Spleen (tissue), 11 donors: ENCODE results near the gene EVC2. TPM values are rescaled to one million over a fixed set of nuclear protein-coding genes. Genes with fewer than 3 reads are reported as not detected.

Source experiments
- DNase-seq: peaks from one replicate; pipeline ENCODE4 v3.0.0-alpha.2; 2020
- H3K27ac ChIP-seq, 8 donors: fragments of 200-600 bp; sonication (generic) in 7 of 8; 1 replicate in 4 of 8; 2 replicates in 4 of 8; pipeline versions ENCODE4 v1.5.0 to v1.8.0; 2016 to 2021; ENCODE audit warnings: inconsistent platforms in 4 of 8, mild to moderate bottlenecking in 4 of 8, moderate library complexity in 1 of 8
- H3K27me3 ChIP-seq, 7 donors: fragments of 200-600 bp; sonication (generic) in 6 of 7; replicated peaks in 1 of 7; 1 replicate in 4 of 7; 2 replicates in 3 of 7; pipeline versions ENCODE4 v1.5.0 to v1.8.0; 2016 to 2021; ENCODE audit warnings: inconsistent platforms in 3 of 7, mild to moderate bottlenecking in 1 of 7
- H3K36me3 ChIP-seq, 6 donors: fragments of 200-600 bp; sonication (generic) in 5 of 6; 1 replicate in 4 of 6; 2 replicates in 2 of 6; pipeline versions ENCODE4 v1.5.0 to v1.8.0; 2016 to 2021; ENCODE audit warnings: inconsistent platforms in 2 of 6
- H3K4me1 ChIP-seq, 6 donors: fragments of 200-600 bp; sonication (generic) in 5 of 6; 1 replicate in 3 of 6; 2 replicates in 3 of 6; pipeline versions ENCODE4 v1.5.0 to v1.8.0; 2016 to 2021; ENCODE audit warnings: inconsistent platforms in 3 of 6
- H3K4me3 ChIP-seq, 8 donors: fragments of 200-600 bp; sonication (generic) in 7 of 8; 1 replicate in 4 of 8; 2 replicates in 4 of 8; pipeline versions ENCODE4 v1.5.0 to v1.8.0; 2016 to 2021; ENCODE audit warnings: inconsistent platforms in 4 of 8, mild to moderate bottlenecking in 4 of 8, moderate library complexity in 2 of 8
- H3K9me3 ChIP-seq, 8 donors: fragments of 200-600 bp; sonication (generic) in 7 of 8; 1 replicate in 4 of 8; 2 replicates in 4 of 8; pipeline versions ENCODE4 v1.5.0 to v1.8.0; 2016 to 2021; ENCODE audit warnings: inconsistent platforms in 4 of 8
- CTCF ChIP-seq, 11 experiments: fragments of 200-600 bp in 7 of 11; fragments of 450-650 bp in 4 of 11; sonication (generic) in 4 of 11; IDR thresholded peaks in 8 of 11; conservative IDR thresholded peaks in 3 of 11; 1 replicate in 7 of 11; 2 replicates in 4 of 11; pipeline versions ENCODE4 v1.4.0 to v1.8.0; 2016 to 2021; ENCODE audit warnings: antibody characterized with exemption in 11 of 11, inconsistent platforms in 4 of 11, mild to moderate bottlenecking in 1 of 11
- POLR2A ChIP-seq, 3 donors: fragments of 450-650 bp; IDR thresholded peaks; one replicate each; pipeline ENCODE4 v1.5.1; 2017; ENCODE audit warnings: antibody characterized with exemption in 3 of 3, mild to moderate bottlenecking in 1 of 3
- POLR2AphosphoS5 ChIP-seq, 3 donors: sonication (generic); formaldehyde crosslinking; IDR thresholded peaks; one replicate each; pipeline ENCODE4 v1.5.1; 2017; ENCODE audit warnings: antibody characterized with exemption in 3 of 3
- WGBS, 5 donors: extraction: QIAGEN DNeasy Blood & Tissue Kit in 3 of 5; methylation state at CpG; one replicate each; pipeline versions ENCODE4 v1.1.5 to v1.1.7; 2013 to 2018; 5-methylcytosine and 5-hydroxymethylcytosine counted together
- intact Hi-C: fragments of 100-400 bp; cut with DNase I; formaldehyde crosslinking; loops from one replicate; pipeline ENCODE4 v1.15.0; 2023; ENCODE audit warnings: low total_unique reads
- polyA plus RNA-seq, 3 donors: library from polyadenylated mRNA; stranded (reverse); fragments of 200-250 nt; gene quantifications; one replicate each; pipeline ENCODE4 v1.2.1, GENCODE V29; 2013
- total RNA-seq, 7 donors: library from RNA; depleted of rRNA in 3 of 7; stranded (reverse); fragments of >200 nt in 3 of 7; fragmentation: NEBNext Ultra II Directional in 4 of 7; extraction: Animal tissue kit (Norgen Biotek cat#: 25700) in 4 of 7; gene quantifications; one replicate each; pipeline versions ENCODE4 v1.1.0 to v1.2.1, GENCODE V29; 2016 to 2021
- donor health status: healthy with polysubstance abuse.
- donor health status: DM: no; HTN: no; CAD: no; lungs with moderate emphysema.
- donor health status: DM: no; HTN: no; CAD: no.
- donor health status: Bipolar disorder and iron deficiency.
- donor health status: healthy.
- donor health status: DM: no; HTN: no; CAD: no.
- donor health status: DM: yes; HTN: yes; CAD: no.

The EVC2 gene
- total and polyA plus RNA-seq, 10 donors: 0.30 to 4.4 (median 2.6) TPM

- WGBS, 5 donors: 81 to 89% (median 85%) methylated on average over 4 of the region's 4 CpGs
- no peak for DNase-seq
- Histone ChIP-seq H3K4me3 (no peak overlapping the region), H3K9me3 (peaks cover 3 to 30% (median 18%) of the 10 kb centered on the region in 8 donors), H3K36me3 (no peaks in the 10 kb centered on the region), H3K27me3 (peaks cover 0 to 14% (median 0%) of the 10 kb centered on the region in 7 donors), H3K27ac (no peak overlapping the region), H3K4me1 (no peaks in the 10 kb centered on the region)
- intact Hi-C loops: no loop called here
- TF ChIP-seq POLR2A (IDR thresholded peaks at IDR 0.05) (no peak), POLR2AphosphoS5 (IDR thresholded peaks at IDR 0.05) (no peak), CTCF (IDR thresholded peaks at IDR 0.05 in 8 of 11, conservative IDR thresholded peaks at IDR 0.05 in 3 of 11) (no peak)
Observed at GRCh38 chr4:5717449-5718158, 9.2 kb upstream of the EVC2 start.

GRCh38 chr4:5716391-5716790 lies 8.0 kb upstream of the EVC2 start:
- Histone ChIP-seq H3K9me3 (peaks cover 3 to 30% (median 18%) of the 10 kb centered on the region in 8 donors), H3K27me3 (peaks cover 0 to 26% (median 7%) of the 10 kb centered on the region in 7 donors), H3K4me1 (no peaks in the 10 kb centered on the region), H3K36me3 (no peaks in the 10 kb centered on the region), H3K4me3 (no peak overlapping the region), H3K27ac (no peak overlapping the region)
- TF ChIP-seq POLR2A (IDR thresholded peaks at IDR 0.05) (no peak), POLR2AphosphoS5 (IDR thresholded peaks at IDR 0.05) (no peak), CTCF (IDR thresholded peaks at IDR 0.05 in 8 of 11, conservative IDR thresholded peaks at IDR 0.05 in 3 of 11) (no peak)
- intact Hi-C loops: no loop called here
- WGBS, 5 donors: 64 to 73% (median 71%) methylated on average over 2 of the region's 2 CpGs
- DNase-seq: no peak

GRCh38 chr4:5715357-5715756 lies 7.0 kb upstream of the EVC2 start:
- TF ChIP-seq CTCF (IDR thresholded peaks at IDR 0.05 in 8 of 11, conservative IDR thresholded peaks at IDR 0.05 in 3 of 11): no peak
- TF ChIP-seq POLR2AphosphoS5 (IDR thresholded peaks at IDR 0.05): no peak
- intact Hi-C loops: no loop called here
- Histone ChIP-seq H3K4me1 (peaks cover 0 to 7% (median 3%) of the 10 kb centered on the region in 6 donors), H3K27me3 (peaks cover 0 to 33% (median 15%) of the 10 kb centered on the region in 7 donors), H3K36me3 (no peaks in the 10 kb centered on the region), H3K27ac (no peak overlapping the region), H3K9me3 (peaks cover 3 to 30% (median 18%) of the 10 kb centered on the region in 8 donors), H3K4me3 (no peak overlapping the region)
- DNase-seq: no peak
- 41 to 75% (median 62%) methylated on average over 2 of the region's 2 CpGs for WGBS, 5 donors

GRCh38 chr4:5713861-5714260 lies 5.5 kb upstream of the EVC2 start:
- Histone ChIP-seq H3K4me3 (no peak overlapping the region), H3K27me3 (peaks cover 0 to 45% (median 26%) of the 10 kb centered on the region in 7 donors), H3K9me3 (peaks cover 3 to 30% (median 18%) of the 10 kb centered on the region in 8 donors), H3K4me1 (peaks cover 0 to 8% (median 3%) of the 10 kb centered on the region in 6 donors), H3K36me3 (no peaks in the 10 kb centered on the region), H3K27ac (no peak overlapping the region)
- WGBS, 5 donors: 77 to 89% (median 83%) methylated on average over 6 of the region's 6 CpGs
- TF ChIP-seq POLR2A (IDR thresholded peaks at IDR 0.05) (no peak), POLR2AphosphoS5 (IDR thresholded peaks at IDR 0.05) (no peak), CTCF (IDR thresholded peaks at IDR 0.05 in 8 of 11, conservative IDR thresholded peaks at IDR 0.05 in 3 of 11) (no peak)
- no peak for DNase-seq
- intact Hi-C loops: no loop called here
